Measurements from ENCODE around the gene SUPT20HL1.
A peak's percentile ranks its signal among the peaks of the same experiment; 100 is the strongest.

SUPT20HL1 gene

DNA sequence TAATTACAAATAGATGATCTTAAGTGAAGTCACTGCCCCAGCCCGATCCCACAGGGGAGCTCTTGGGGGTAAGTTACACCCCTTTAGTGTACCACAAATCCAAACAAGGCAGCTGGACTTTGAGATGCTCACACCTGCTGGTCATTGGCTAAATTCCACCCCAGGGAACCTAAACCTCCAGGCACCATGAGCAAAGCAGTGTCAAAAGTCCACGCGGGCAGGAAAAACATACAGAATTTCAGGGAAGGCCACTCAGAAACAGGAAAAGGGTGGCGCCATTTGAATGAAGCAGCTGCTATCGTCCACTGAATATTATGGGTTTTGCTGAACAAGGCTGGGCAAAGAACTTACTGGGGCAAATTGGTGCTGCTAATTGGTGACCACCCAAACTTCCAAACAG is 30.9 kb downstream of the SUPT20HL1 start:
- in situ Hi-C loops (cut with HindIII; ENCODE audit: low pct_ligation_motif_present, low pct_unique_long_range_greater_than_20kb, low sequenced_read_pairs): no loop called here

GRCh38 chrX:24391843-24392242 is 31.4 kb downstream of the SUPT20HL1 start:
- no peak for DNase-seq
- in situ Hi-C loops (cut with HindIII; ENCODE audit: low pct_ligation_motif_present, low pct_unique_long_range_greater_than_20kb, low sequenced_read_pairs): no loop called here

More for the DNA sequence above, 30.9 kb downstream of the SUPT20HL1 start:
- no peak for DNase-seq

- DNase-seq: no peak
Observed at GRCh38 chrX:24392709-24393108, 32.3 kb downstream of the SUPT20HL1 start.

GRCh38 chrX:24395775-24396174 is 35.3 kb downstream of the SUPT20HL1 start:
- peak; percentile 32 for DNase-seq
- in situ Hi-C loops (cut with HindIII; ENCODE audit: low pct_ligation_motif_present, low pct_unique_long_range_greater_than_20kb, low sequenced_read_pairs): no loop called here

More at GRCh38 chrX:24392709-24393108, 32.3 kb downstream of the SUPT20HL1 start:
- in situ Hi-C loops (cut with HindIII; ENCODE audit: low pct_ligation_motif_present, low pct_unique_long_range_greater_than_20kb, low sequenced_read_pairs): no loop called here

DNA sequence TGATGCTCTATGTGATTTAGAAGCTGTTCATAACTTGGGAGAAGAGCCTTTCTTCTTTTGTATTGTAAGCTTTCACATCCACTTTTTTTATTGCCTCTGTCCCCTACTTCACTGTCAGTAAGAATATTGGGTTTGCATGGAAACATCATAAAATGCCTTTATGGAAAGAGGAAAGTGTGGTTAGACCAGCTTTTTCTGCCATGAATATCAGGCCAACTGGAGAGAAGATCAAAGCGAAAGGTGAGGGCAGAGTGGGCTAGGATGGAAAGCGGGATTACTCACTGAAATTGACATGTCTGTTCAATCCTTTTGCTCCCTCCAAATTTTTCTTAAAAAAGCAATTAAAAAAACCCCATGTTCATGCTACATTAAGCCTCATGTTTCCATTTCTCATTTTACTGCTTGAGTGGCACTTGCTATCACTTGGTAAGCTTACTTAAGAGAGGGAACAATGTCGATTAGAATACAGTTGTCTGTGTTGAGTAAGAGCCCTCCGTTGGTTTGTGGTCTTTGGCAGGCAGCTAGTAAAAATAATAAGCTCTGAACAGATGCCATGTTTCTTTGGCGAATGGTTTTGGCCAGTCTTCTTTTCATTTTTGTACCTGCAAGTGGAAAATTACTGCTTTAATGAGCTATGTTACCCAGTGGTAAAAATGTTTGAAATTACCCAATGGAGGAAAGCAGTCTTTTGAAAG is 35.9 kb downstream of the SUPT20HL1 start:
- in situ Hi-C loops (cut with HindIII; ENCODE audit: low pct_ligation_motif_present, low pct_unique_long_range_greater_than_20kb, low sequenced_read_pairs): no loop called here
- no peak for DNase-seq

- in situ Hi-C loops (cut with HindIII; ENCODE audit: low pct_ligation_motif_present, low pct_unique_long_range_greater_than_20kb, low sequenced_read_pairs): no loop called here
- no peak for DNase-seq
Observed at GRCh38 chrX:24396931-24397279, 36.5 kb downstream of the SUPT20HL1 start.

- in situ Hi-C loops (cut with HindIII; ENCODE audit: low pct_ligation_motif_present, low pct_unique_long_range_greater_than_20kb, low sequenced_read_pairs): no loop called here
- DNase-seq: no peak
Observed at GRCh38 chrX:24398766-24399165, 38.3 kb downstream of the SUPT20HL1 start.

DNA sequence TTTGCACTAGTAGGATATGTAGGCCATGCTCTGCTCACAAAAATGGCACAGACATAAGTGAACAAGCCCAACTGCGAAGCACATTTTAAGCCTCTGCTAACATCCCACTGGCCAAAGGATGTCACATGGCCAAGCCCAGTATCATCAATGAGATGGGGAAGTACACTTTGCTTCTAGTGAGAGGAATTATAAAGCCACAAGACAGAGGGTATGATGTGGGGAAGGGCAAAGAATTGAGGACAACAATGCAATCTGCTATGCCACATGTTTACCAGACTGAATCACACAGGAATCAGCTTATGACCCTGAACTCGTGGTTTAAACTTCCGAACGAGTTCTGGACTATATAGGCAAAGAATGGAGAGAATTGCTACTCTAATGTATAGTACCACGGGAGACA is 39.1 kb downstream of the SUPT20HL1 start:
- in situ Hi-C loops (cut with HindIII; ENCODE audit: low pct_ligation_motif_present, low pct_unique_long_range_greater_than_20kb, low sequenced_read_pairs): no loop called here
- no peak for DNase-seq

DNA sequence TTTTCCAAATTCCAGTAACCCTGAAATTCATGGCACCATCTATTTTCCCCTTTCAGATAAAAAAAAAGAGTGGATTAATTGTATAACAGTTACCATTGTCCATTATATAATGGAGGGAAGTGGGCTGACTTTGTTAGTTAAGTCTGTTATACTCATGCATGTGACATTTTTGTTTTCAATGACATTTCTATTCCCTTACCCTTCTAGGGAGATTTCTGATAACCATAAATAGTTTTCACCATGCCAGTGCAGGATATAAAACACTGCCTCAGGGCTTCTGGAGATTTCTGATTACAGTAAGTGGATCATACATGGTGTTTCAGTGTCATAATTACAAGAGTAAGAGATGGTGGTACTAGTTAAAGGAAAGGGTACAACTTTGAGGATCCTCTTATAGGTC is 45.5 kb downstream of the SUPT20HL1 start:
- DNase-seq: no peak
- in situ Hi-C loops (cut with HindIII; ENCODE audit: low pct_ligation_motif_present, low pct_unique_long_range_greater_than_20kb, low sequenced_read_pairs): no loop called here
